Left forelimb (tissue), 1 donor: ENCODE data around the gene PTPRN2.

ENCODE experiments used
- DNase-seq: peaks from one replicate; pipeline ENCODE4 v3.0.0-alpha.2; 2018; ENCODE audit warnings: low spot score

Gene PTPRN2

GRCh38 chr7:157587051-157587804, 1000.4 kb downstream of the PTPRN2 start:
- no peak for DNase-seq

GRCh38 chr7:157586426-157586955, 1001.1 kb downstream of the PTPRN2 start:
- DNase-seq, result no peak

- DNase-seq, result no peak
Measured at GRCh38 chr7:157585113-157585861, 1002.3 kb downstream of the PTPRN2 start.

- DNase-seq, result no peak
Measured at GRCh38 chr7:157584420-157584819, 1003.2 kb downstream of the PTPRN2 start.

- DNase-seq, result no peak
Measured at GRCh38 chr7:157581740-157582139, 1005.9 kb downstream of the PTPRN2 start.

GRCh38 chr7:157580324-157580723, 1007.3 kb downstream of the PTPRN2 start:
- DNase-seq, result no peak

- no peak for DNase-seq
Measured at GRCh38 chr7:157579425-157579824, 1008.2 kb downstream of the PTPRN2 start.

- no peak for DNase-seq
Measured at GRCh38 chr7:157577796-157578339, 1009.8 kb downstream of the PTPRN2 start.

GRCh38 chr7:157577061-157577460, 1010.6 kb downstream of the PTPRN2 start:
- DNase-seq, result no peak

GRCh38 chr7:157576415-157576814, 1011.2 kb downstream of the PTPRN2 start:
- no peak for DNase-seq

- no peak for DNase-seq
Measured at GRCh38 chr7:157575777-157576176, 1011.8 kb downstream of the PTPRN2 start.

- no peak for DNase-seq
Measured at GRCh38 chr7:157574914-157575586, 1012.6 kb downstream of the PTPRN2 start.

- no peak for DNase-seq
Measured at GRCh38 chr7:157574120-157574825, 1013.4 kb downstream of the PTPRN2 start.

- no peak for DNase-seq
Measured at GRCh38 chr7:157573244-157573643, 1014.4 kb downstream of the PTPRN2 start.

- DNase-seq, result no peak
Measured at GRCh38 chr7:157572622-157573021, 1015.0 kb downstream of the PTPRN2 start.

- DNase-seq, result no peak
Measured at GRCh38 chr7:157570531-157571200, 1017.0 kb downstream of the PTPRN2 start.

GRCh38 chr7:157569967-157570366, 1017.7 kb downstream of the PTPRN2 start:
- DNase-seq, result no peak

GRCh38 chr7:157568770-157569584, 1018.6 kb downstream of the PTPRN2 start:
- DNase-seq, result peak; percentile 76

GRCh38 chr7:157568106-157568769, 1019.4 kb downstream of the PTPRN2 start:
- no peak for DNase-seq

- DNase-seq, result no peak
Measured at GRCh38 chr7:157567666-157568065, 1020.0 kb downstream of the PTPRN2 start.
